ENCODE results near the gene SPOCK2. TPM values are rescaled to one million over a fixed set of nuclear protein-coding genes. Genes with fewer than 3 reads are reported as not detected.

Gene SPOCK2
- total and polyA plus RNA-seq, 2 of the 13 experiments (the other 11 are each of a cell fraction or from before 2014, with no cell fraction given), result 8.6 to 30.6 TPM

DNA sequence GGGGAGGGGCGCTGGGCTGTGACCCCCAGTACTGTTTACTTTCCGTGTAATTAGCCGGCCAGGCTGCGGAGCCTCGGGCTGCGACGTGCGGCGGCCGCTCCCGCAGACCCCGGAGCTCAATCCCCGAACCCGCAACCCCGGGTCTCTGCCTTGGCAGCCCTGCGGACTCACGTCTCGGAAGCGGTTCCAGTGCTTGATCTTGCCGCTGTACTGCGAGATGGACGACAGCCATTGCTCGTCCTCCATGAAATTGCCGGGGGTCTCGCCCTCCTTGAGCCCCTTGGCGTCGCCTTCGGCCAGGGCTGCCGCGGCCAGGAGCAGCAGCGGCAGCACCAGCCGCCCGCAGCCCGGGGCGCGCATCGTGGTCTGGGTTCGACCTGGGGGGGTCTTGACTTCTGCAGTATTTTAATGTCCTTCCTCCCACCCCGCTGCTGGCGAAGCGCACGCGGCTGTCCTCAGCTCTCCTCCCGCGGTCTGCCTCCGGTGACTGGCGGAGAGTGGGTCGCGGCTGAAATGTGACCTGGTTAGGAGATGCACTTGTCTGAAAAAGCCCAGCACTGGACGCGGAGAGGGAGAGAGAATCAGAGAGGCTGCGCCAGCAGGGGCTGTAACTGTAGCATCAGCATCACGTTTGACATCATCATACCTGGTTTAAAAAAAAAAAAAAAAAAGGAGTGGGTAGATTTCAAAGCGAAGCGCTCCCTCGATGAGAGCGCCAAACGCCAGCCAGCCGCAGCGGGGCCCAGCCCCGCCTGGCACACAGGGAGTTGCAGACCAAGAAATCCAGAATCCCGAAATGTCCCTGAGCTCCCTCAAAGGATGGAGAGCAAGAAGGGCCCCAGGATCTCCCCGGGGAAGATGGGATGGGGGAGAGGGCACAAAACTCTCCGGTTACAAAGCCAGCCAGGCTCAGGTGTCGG is at the start of gene SPOCK2 (continued):
- TF ChIP-seq ZNF777 (CRISPR knock-in tag; IDR thresholded peaks at IDR 0.05) (peak; percentile 78), IKZF4 (CRISPR knock-in tag; IDR thresholded peaks at IDR 0.05; ENCODE audit: borderline replicate concordance, low read depth, not compliant biosample characterization) (no peak), ZBTB20 (CRISPR knock-in tag; IDR thresholded peaks at IDR 0.05; ENCODE audit: borderline replicate concordance, low read depth) (0 out of 2 replicates have a peak, but pooled peaks have one; percentile 29), ZNF556 (CRISPR knock-in tag; IDR thresholded peaks at IDR 0.05; ENCODE audit: borderline replicate concordance) (no peak; the same call in 1 of the 2 replicates), MED13 (CRISPR knock-in tag; IDR thresholded peaks at IDR 0.05) (0 out of 2 replicates have a peak, but pooled peaks have one; percentile 15), ZNF362 (CRISPR knock-in tag; IDR thresholded peaks at IDR 0.05; ENCODE audit: borderline replicate concordance) (peak; percentile 19; the same call in 1 of the 2 replicates), SRSF1 (optimal IDR thresholded peaks at IDR 0.05; ENCODE audit: low read depth, low read length) (peak; percentile 46), ZBTB44 (CRISPR knock-in tag; IDR thresholded peaks at IDR 0.05) (no peak), HNRNPL (IDR thresholded peaks at IDR 0.05; ENCODE audit: low read depth, low read length) (peak; percentile 58; the same call in 1 of the 2 replicates), POLR2AphosphoS5 (IDR thresholded peaks at IDR 0.05; ENCODE audit: low read depth, low read length) (no peak), YEATS2 (CRISPR knock-in tag; IDR thresholded peaks at IDR 0.05; ENCODE audit: borderline replicate concordance) (no peak), ZNF263 (CRISPR knock-in tag; IDR thresholded peaks at IDR 0.05) (0 out of 2 replicates have a peak, but pooled peaks have one; percentile 32), HMG20A (CRISPR knock-in tag; IDR thresholded peaks at IDR 0.05; ENCODE audit: borderline replicate concordance) (no peak), RARA (CRISPR knock-in tag; IDR thresholded peaks at IDR 0.05) (no peak)
- TF ChIP-seq, protein P1, sequence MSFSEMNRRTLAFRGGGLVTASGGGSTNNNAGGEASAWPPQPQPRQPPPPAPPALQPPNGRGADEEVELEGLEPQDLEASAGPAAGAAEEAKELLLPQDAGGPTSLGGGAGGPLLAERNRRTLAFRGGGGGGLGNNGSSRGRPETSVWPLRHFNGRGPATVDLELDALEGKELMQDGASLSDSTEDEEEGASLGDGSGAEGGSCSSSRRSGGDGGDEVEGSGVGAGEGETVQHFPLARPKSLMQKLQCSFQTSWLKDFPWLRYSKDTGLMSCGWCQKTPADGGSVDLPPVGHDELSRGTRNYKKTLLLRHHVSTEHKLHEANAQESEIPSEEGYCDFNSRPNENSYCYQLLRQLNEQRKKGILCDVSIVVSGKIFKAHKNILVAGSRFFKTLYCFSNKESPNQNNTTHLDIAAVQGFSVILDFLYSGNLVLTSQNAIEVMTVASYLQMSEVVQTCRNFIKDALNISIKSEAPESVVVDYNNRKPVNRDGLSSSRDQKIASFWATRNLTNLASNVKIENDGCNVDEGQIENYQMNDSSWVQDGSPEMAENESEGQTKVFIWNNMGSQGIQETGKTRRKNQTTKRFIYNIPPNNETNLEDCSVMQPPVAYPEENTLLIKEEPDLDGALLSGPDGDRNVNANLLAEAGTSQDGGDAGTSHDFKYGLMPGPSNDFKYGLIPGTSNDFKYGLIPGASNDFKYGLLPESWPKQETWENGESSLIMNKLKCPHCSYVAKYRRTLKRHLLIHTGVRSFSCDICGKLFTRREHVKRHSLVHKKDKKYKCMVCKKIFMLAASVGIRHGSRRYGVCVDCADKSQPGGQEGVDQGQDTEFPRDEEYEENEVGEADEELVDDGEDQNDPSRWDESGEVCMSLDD (CRISPR knock-in tag; IDR thresholded peaks at IDR 0.05; ENCODE audit: borderline replicate concordance), result 0 out of 2 replicates have a peak, but pooled peaks have one; percentile 22
- TF ChIP-seq, protein P2, sequence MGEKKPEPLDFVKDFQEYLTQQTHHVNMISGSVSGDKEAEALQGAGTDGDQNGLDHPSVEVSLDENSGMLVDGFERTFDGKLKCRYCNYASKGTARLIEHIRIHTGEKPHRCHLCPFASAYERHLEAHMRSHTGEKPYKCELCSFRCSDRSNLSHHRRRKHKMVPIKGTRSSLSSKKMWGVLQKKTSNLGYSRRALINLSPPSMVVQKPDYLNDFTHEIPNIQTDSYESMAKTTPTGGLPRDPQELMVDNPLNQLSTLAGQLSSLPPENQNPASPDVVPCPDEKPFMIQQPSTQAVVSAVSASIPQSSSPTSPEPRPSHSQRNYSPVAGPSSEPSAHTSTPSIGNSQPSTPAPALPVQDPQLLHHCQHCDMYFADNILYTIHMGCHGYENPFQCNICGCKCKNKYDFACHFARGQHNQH (CRISPR knock-in tag; IDR thresholded peaks at IDR 0.05), result no peak

Data from HepG2 (cell line).